Measurements from ENCODE around the gene GPR18. TPM values are rescaled to one million over a fixed set of nuclear protein-coding genes. Genes with fewer than 3 reads are reported as not detected.
A peak's percentile ranks its signal among the peaks of the same experiment; 100 is the strongest.

Gene GPR18
- total RNA-seq (under 1 TPM in 1 of 4 donors, not detected in 3; 0.27 TPM), polyA plus RNA-seq (under 1 TPM in 1 of 3 donors, not detected in 2; 0.01 TPM)
- long read RNA-seq, donor 1, result 0 reads
- long read RNA-seq, donor 2, result 0 reads

DNA sequence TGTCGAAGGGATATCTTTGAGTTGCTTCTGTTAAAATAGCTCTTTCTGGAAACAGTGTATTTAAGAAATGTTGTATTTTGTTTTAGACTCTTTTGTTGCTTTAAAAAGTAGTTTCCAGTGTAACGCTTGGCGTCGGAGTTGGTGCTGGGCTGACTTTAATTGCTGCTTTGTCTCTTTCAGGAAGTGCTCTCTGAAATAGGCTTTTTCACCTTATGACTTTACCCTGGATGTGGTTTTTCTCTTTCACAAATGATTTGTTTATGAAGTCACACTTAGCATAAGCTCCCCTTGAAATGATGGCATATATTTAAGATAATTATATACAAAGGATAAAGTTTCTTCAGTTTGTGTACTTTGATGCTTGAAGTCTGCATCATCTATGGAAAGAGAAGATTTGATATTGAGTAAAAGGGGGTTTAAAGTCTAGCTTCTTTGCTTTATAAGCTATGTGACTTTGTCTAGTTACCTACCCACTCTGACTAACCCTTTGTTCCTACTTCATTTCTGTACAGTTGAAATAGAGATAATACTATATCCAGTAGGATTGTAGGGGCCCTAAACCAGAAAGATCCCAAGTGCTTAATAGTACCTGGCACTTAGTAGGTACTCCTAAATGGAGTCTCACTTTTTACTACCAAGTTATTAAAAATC lies at the start of gene GPR18:
GPR18 (minus strand) TSS at position 170 of the 651 bp plus-strand sequence. CDS start 2,507 bp downstream, outside the sequence.
- H3K4me1 ChIP-seq, result peaks cover 57% of the 10 kb centered on the region
- TF ChIP-seq, protein P1, sequence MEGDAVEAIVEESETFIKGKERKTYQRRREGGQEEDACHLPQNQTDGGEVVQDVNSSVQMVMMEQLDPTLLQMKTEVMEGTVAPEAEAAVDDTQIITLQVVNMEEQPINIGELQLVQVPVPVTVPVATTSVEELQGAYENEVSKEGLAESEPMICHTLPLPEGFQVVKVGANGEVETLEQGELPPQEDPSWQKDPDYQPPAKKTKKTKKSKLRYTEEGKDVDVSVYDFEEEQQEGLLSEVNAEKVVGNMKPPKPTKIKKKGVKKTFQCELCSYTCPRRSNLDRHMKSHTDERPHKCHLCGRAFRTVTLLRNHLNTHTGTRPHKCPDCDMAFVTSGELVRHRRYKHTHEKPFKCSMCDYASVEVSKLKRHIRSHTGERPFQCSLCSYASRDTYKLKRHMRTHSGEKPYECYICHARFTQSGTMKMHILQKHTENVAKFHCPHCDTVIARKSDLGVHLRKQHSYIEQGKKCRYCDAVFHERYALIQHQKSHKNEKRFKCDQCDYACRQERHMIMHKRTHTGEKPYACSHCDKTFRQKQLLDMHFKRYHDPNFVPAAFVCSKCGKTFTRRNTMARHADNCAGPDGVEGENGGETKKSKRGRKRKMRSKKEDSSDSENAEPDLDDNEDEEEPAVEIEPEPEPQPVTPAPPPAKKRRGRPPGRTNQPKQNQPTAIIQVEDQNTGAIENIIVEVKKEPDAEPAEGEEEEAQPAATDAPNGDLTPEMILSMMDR (IDR thresholded peaks at IDR 0.05), result no peak
- peak within 1 kb of the TSS; percentile 25 for H3K27ac ChIP-seq
- H3K36me3 ChIP-seq (ENCODE audit: insufficient read depth in 1 of 2, low read depth in 1 of 2), result no peaks in the 10 kb centered on the region
- DNase-seq (no peak), ATAC-seq (no peak)
- no peaks in the 10 kb centered on the region for H3K27me3 ChIP-seq (ENCODE audit: insufficient read depth in 3 of 3, low read length in 2 of 3)
- H3K9me3 ChIP-seq, result no peaks in the 10 kb centered on the region
- H3K4me3 ChIP-seq, result no peak within 1 kb of the TSS
- intact Hi-C loops (cut with DNase I), result loop anchor here in 1 of 2 donors (5.0 kb wide), 1 partner anchor 41 kb away; no protein-coding TSS in a partner anchor
- 78 to 82% (median 79%) methylated on average over 4 of the region's 4 CpGs for WGBS, 3 donors

DNA sequence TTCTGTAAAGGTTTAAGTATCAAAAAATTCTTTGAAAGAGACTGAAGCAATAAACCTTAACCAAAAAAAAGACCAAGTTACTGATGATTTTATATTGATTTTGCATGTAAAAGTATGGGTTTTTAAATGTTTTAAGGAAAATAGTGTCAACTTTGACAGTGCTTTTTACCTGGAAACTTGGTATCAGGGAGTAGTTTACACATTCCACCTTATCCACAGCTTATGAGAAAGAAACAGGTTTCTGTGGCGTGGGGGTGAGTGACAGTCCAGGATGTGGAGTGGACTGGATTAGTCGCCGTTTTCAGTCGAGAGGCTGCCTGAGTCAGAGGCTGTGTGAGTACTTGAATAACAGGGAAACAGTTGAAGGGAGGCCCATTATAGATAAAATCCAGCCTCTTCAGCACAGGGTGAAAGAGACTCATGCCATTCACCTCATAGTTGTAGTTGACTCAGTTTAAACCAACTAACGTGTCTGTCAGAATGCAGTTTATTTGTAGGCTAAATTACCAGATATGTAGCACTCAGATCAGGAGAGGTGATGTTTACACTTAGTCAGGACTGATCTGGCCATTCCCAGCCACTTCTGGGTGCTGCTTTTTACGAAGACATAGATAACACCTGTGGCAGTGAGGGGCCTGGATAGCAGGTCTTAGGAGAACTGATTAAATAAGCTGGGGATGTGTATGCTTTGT lies 49.6 kb upstream of the GPR18 start:
- Histone ChIP-seq H3K27ac (peak overlapping the region; percentile 64), H3K4me1 (peaks cover 20% of the 10 kb centered on the region), H3K36me3 (ENCODE audit: insufficient read depth in 1 of 2, low read depth in 1 of 2) (peaks cover 0 to 7% of the 10 kb centered on the region in 2 donors), H3K4me3 (no peak overlapping the region), H3K27me3 (ENCODE audit: insufficient read depth in 3 of 3, low read length in 2 of 3) (no peaks in the 10 kb centered on the region), H3K9me3 (no peaks in the 10 kb centered on the region)
- TF ChIP-seq, protein P1 (IDR thresholded peaks at IDR 0.05), result no peak
- intact Hi-C loops (cut with DNase I), result no loop called here
- no peak for ATAC-seq
- no peak for DNase-seq
- 57 to 70% (median 60%) methylated on average over 6 of the region's 6 CpGs for WGBS, 3 donors

- H3K27me3 ChIP-seq (ENCODE audit: insufficient read depth in 3 of 3, low read length in 2 of 3), result no peaks in the 10 kb centered on the region
- H3K4me3 ChIP-seq, result peak within 1 kb of the TSS; percentile 31
- no peak for DNase-seq
- intact Hi-C loops (cut with DNase I), result no loop called here
- ATAC-seq, result peak in 2 of 4 donors; percentile 46 to 57
- H3K9me3 ChIP-seq, result no peaks in the 10 kb centered on the region
- TF ChIP-seq, protein P1 (IDR thresholded peaks at IDR 0.05), result no peak
- H3K36me3 ChIP-seq (ENCODE audit: insufficient read depth in 1 of 2, low read depth in 1 of 2), result peaks cover 0 to 7% of the 10 kb centered on the region in 2 donors
- 32 to 54% (median 35%) methylated on average over 4 of the region's 4 CpGs for WGBS, 3 donors
- peak within 1 kb of the TSS; percentile 64 for H3K27ac ChIP-seq
- peaks cover 14% of the 10 kb centered on the region for H3K4me1 ChIP-seq
Measured at GRCh38 chr13:99307247-99307646, 49.1 kb upstream of the GPR18 start, which contains the start of gene GPR183. GPR183 (minus strand) TSS chr13:99307399; CDS start chr13:99296145, 11,254 bp downstream.

DNA sequence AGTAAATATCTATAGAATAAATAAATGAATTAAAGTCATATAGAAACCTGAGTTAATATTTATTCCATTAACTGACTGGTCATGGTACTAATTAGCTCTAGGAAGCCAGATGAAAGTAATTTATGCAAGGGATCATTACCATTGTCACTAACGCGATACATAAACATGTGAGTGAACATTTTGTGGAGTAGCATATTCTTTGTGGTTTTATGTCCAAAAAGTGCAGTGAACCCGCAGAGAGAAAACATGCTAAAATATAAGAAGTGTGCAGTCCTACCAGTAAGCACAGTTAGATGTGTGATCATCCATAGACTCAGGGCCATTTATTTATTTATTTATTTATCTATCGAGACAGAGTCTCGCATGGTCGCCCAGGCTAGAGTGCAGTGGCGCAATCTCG lies 47.4 kb upstream of the GPR18 start:
- intact Hi-C loops (cut with DNase I), result no loop called here
- ATAC-seq (no peak), DNase-seq (no peak)
- Histone ChIP-seq H3K9me3 (no peaks in the 10 kb centered on the region), H3K36me3 (ENCODE audit: insufficient read depth in 1 of 2, low read depth in 1 of 2) (peaks cover 0 to 7% of the 10 kb centered on the region in 2 donors), H3K4me3 (peak overlapping the region; percentile 31), H3K27me3 (ENCODE audit: insufficient read depth in 3 of 3, low read length in 2 of 3) (no peaks in the 10 kb centered on the region), H3K27ac (no peak overlapping the region), H3K4me1 (peaks cover 9% of the 10 kb centered on the region)
- TF ChIP-seq, protein P1 (IDR thresholded peaks at IDR 0.05), result no peak
- WGBS, 3 donors, result 92 to 98% (median 92%) methylated on average over 8 of the region's 8 CpGs
